Posterior cingulate gyrus (tissue), 11 donors: Measurements from ENCODE around the gene PRMT2.
"Not testable (repeated sequence)": the region's sequence is repeated elsewhere in the genome, so short reads cannot be mapped to it uniquely, and the experiment has no call there.

ENCODE experiments used
- DNase-seq, 10 donors: peaks; one replicate each; pipeline versions ENCODE4 v3.0.0 to v3.0.0-alpha.2; 2020 to 2021; ENCODE audit warnings: mixed read lengths in 3 of 10
- intact Hi-C: fragments of 100-400 bp; cut with DNase I; formaldehyde crosslinking; loops from one replicate; pipeline ENCODE4 v1.15.1; 2023

The PRMT2 gene

DNA sequence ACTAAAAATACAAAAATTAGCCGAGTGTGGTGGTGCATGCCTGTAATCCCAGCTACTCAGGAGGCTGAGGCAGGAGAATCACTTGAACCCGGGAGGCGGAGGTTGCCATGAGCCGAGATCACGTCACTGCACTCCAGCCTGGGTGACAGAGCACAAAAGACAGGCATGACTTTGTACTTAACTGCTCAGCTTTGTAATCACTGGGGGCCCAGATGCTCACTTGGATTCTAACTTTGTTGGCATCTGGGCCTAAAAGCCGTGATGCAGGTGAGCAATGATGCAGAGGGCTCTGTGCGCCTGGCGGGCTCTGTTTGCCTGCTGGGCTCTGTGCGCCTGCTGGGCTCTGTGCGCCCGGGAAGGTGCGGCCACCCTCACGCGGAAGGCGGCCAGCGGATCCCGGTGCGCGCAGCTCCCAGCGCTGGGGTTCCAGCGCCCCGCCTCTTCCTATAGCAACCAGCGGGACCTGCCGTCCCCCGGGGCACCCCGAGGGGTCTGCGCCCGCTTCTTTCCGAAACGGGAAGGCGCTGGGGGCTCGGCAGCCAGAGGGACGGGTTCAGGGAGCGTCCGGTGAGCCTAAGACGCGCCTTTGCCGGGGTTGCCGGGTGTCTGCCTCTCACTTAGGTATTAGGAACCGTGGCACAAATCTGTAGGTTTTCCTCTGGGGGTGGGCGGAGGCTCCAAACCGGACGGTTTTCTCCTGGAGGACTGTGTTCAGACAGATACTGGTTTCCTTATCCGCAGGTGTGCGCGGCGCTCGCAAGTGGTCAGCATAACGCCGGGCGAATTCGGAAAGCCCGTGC, 31.7 kb downstream of the PRMT2 start:
- DNase-seq: peak in 1 of 10 donors; percentile 19
- intact Hi-C loops: no loop called here

DNA sequence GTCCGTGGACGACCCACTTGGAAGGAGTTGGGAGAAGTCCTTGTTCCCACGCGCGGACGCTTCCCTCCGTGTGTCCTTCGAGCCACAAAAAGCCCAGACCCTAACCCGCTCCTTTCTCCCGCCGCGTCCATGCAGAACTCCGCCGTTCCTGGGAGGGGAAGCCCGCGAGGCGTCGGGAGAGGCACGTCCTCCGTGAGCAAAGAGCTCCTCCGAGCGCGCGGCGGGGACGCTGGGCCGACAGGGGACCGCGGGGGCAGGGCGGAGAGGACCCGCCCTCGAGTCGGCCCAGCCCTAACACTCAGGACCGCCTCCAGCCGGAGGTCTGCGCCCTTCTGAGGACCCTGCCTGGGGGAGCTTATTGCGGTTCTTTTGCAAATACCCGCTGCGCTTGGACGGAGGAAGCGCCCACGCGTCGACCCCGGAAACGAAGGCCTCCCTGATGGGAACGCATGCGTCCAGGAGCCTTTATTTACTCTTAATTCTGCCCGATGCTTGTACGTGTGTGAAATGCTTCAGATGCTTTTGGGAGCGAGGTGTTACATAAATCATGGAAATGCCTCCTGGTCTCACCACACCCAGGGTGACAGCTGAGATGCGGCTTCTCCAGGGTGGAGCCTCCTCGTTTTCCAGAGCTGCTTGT, 32.4 kb downstream of the PRMT2 start:
- DNase-seq: no peak

DNA sequence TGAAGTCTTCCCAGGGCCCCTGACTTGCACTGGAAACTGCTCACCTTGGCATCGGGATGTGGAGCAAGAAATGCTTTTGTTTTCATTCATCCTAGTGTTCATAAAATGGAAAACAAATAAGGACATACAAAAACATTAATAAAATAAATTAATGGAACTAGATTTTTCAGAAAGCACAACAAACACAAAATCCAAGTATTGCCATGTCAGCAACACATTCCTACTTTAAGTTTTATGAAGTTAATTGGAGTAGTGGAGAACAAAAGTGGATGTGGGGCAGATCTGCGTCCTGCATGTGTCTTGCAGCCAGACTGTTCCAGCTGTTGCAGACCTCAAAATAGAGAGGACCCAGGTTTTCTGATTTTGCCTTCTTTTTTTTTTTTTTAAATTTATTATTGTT, 32.9 kb downstream of the PRMT2 start:
- intact Hi-C loops: no loop called here
- no peak for DNase-seq

More for the DNA sequence above, 32.4 kb downstream of the PRMT2 start:
- intact Hi-C loops: no loop called here

DNA sequence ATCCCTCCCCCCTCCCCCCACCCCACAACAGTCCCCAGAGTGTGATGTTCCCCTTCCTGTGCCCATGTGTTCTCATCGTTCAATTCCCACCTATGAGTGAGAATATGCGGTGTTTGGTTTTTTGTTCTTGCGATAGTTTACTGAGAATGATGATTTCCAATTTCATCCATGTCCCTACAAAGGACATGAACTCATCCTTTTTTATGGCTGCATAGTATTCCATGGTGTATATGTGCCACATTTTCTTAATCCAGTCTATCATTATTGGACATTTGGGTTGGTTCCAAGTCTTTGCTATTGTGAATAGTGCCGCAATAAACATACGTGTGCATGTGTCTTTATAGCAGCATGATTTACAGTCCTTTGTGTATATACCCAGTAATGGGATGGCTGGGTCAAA, 33.4 kb downstream of the PRMT2 start:
- DNase-seq, intact Hi-C loops: not testable (repeated sequence)

DNA sequence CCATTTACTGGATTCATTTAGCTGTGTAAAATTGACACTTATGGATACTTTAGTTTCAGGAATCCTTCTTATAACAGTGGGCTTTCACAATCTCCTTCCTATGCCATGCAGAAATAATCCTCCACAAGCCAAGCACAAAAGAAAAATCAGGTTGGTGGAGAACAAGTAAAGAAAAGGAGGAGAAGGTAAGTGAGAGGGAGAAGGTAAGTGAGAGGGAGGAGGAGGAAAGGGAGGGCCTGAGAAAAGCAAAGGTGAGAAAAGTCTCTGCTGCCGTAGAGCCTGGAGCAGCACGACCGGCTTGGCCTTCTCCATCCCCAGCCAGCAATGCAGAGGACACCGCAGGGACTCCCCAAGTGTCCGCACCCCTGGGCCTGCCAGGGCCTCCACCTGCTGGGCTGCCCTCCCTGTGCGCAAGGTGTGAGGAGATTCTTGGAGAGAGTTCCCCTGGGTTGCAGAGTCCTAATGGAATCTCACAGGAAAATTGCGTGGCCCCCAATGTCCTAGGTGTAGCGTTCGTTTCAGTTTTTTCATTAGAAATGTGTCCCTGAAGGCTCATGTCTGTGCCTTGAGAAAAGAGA, 39.0 kb downstream of the PRMT2 start:
- intact Hi-C loops: no loop called here
- DNase-seq: no peak

DNA sequence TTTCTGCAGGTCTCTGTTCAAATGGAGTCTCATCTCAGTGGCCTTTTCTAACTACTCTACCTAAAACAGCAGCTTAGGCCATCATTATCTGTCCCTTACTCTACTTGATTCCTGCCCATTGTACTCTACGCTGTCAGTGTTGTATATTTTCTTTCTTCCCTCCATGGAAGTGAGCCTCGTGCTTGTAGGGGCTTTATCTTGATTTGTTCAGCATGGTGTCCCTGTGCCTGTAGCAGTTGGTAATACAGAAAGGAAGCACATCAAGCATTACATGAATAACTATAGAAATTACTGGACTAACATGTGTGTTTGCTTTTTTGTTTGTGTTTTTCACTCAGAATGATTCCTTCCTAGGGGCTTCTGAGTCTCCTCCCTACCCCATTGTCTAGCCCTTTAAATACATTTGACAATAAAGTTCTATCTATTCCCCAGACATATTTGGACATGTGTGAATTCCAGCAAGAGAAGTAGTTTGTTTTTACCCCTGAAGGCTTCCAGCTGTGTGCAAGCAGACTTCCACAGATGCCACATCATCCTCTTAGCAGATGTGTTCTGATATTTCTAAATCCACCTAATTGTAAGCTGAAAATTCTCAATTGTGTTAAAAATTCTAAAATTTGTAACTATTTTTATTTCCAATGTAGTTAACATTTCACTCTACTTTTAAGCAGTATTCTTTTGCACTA, 40.3 kb downstream of the PRMT2 start:
- intact Hi-C loops: no loop called here
- no peak for DNase-seq

DNA sequence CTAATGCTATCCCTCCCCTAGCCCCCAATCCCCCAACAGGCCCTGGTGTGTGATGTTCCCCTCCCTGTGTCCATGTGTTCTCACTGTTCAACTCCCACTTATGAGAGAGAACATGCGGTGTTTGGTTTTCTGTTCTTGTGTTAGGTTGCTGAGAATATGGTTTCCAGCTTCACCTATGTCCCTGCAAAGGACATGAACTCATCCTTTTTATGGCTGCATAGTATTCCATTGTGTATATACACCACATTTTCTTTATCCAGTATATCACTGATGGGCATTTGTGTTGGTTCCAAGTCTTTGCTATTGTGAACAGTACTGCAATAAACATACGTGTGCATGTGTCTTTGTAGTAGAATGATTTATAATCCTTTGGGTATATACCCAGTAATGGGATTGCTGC, 41.1 kb downstream of the PRMT2 start:
- DNase-seq, intact Hi-C loops: not testable (repeated sequence)

DNA sequence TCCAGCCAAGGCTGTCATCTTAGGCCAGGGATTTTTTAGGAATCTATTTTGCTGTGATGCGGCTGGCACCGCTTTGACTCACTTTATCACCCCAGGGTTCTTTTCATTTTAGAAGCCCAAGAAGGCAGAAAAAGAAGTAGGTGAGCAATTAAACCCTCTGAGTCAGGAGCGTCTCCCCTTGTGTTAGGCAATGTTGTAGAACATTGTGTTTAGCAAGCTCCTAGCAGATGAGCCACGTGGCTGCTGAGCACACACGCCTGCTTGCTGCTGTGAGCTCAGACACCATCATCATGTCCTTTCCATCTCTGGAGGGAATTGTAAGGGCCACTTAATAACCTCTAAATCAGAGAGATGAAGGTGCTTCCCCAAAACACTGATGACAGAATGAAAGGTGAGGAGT, 46.1 kb downstream of the PRMT2 start:
- intact Hi-C loops, DNase-seq: not testable (repeated sequence)

DNA sequence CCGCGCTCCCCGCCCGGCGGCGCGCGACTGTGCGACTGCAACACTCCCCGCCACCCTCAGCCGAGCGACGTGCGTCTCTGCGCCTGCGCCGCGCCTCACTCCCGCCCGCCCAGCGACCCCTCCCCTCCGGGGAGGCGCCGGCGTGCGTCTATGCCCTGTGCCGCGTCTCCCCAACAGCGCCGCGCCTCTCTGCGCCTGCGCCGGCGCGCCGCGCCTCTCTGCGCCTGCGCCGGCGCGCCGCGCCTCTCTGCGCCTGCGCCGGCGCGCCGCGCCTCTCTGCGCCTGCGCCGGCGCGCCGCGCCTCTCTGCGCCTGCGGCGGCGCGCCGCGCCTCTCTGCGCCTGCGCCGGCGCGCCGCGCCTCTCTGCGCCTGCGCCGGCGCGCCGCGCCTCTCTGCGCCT, 63.2 kb downstream of the PRMT2 start:
- DNase-seq, intact Hi-C loops: not testable (repeated sequence)

DNA sequence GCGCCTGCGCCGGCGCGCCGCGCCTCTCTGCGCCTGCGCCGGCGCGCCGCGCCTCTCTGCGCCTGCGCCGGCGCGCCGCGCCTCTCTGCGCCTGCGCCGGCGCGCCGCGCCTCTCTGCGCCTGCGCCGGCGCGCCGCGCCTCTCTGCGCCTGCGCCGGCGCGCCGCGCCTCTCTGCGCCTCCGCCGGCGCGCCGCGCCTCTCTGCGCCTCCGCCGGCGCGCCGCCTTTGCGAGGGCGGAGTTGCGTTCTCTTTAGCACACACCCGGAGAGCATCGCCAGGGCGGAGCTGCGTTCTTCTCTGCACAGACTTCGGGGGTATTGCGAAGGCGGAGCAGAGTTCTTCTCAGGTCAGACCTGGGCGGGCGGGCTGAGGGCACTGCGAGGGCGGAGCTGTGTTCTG, 63.6 kb downstream of the PRMT2 start:
- intact Hi-C loops, DNase-seq: not testable (repeated sequence)
